ENCODE measurements around the gene PDCD4. TPM values are rescaled to one million over a fixed set of nuclear protein-coding genes. Genes with fewer than 3 reads are reported as not detected.

PDCD4 gene
- total and polyA plus RNA-seq, 2 of the 13 experiments (the other 11 are each of a cell fraction or from before 2014, with no cell fraction given): 22.8 to 56.2 TPM

DNA sequence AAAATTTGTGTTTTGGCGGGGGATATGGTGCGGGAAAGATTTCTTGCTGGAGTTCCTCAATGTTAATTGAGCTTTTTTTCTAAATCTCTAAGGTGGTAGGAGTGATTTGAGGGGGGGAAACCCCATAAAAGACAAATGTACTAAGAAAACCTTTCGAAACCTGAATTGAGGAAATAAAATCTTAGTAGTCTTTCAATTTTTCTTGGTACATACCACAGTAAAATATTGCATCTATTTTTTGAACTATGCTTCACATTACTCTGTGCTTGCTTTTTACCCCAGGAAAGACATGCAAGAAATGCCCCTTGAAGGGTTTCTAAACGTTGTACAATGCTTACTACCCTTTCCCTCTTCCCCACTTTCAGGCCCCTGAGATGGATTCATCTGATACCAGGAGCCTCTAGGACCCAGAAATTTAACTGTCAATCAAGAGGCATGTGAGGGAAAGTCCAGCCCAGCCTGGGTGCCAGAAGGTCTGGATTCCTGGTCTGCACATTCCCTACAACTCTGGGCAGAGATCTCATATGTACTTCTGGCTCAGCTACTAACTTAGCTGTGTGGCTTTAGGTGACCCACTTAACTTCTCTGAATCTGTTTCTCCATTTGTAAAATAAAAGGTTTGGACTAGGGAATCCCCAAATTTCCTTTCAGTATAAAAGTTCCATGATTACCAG lies 5.8 kb upstream of the PDCD4 start:
- Histone ChIP-seq H3K4me3 (replicated peaks in 1 of 3; ENCODE audit: insufficient read depth in 1 of 3, low read depth in 2 of 3, low read length in 3 of 3) (no peak overlapping the region), H3K4me1 (ENCODE audit: insufficient read depth, low read length) (peaks cover 53% of the 10 kb centered on the region), H3K4me2 (ENCODE audit: low read depth, low read length) (no peak overlapping the region), H3K27ac (ENCODE audit: extremely low read length, insufficient read depth, low read length) (no peak overlapping the region), H3K9me3 (ENCODE audit: low read length) (no peaks in the 10 kb centered on the region), H4K20me1 (ENCODE audit: insufficient read depth, low read length) (no peaks in the 10 kb centered on the region), H3K79me2 (ENCODE audit: insufficient read depth, low read length) (no peaks in the 10 kb centered on the region), H2AFZ (ENCODE audit: low read length) (no peak overlapping the region), H3K27me3 (ENCODE audit: control insufficient read depth in 1 of 2, insufficient read depth in 2 of 2, low read length in 2 of 2) (no peaks in the 10 kb centered on the region), H3K9ac (ENCODE audit: insufficient read depth, low read depth, low read length) (no peak overlapping the region), H3K36me3 (replicated peaks in 1 of 2; ENCODE audit: control insufficient read depth in 1 of 2, insufficient read depth in 2 of 2, low read length in 2 of 2) (no peaks in the 10 kb centered on the region)
- ATAC-seq (peak; percentile 33; the same call in 2 of the 3 replicates), FAIRE-seq (no peak), DNase-seq (ENCODE audit: low spot score) (no peak)
- in situ Hi-C loops (cut with HindIII; ENCODE audit: extremely low pct_ligation_motif_present, low pct_unique_long_range_greater_than_20kb): no loop called here
- CTCF ChIA-PET (ENCODE audit: low intra/inter-chr PET ratio, low total read pairs): no interaction called here
- intact Hi-C loops (cut with micrococcal nuclease; ENCODE audit: unreplicated experiment): no loop called here
- TF ChIP-seq ZNF768 (CRISPR knock-in tag; IDR thresholded peaks at IDR 0.05): peak; percentile 85; the same call in 1 of the 2 replicates
- TF ChIP-seq, protein P1, sequence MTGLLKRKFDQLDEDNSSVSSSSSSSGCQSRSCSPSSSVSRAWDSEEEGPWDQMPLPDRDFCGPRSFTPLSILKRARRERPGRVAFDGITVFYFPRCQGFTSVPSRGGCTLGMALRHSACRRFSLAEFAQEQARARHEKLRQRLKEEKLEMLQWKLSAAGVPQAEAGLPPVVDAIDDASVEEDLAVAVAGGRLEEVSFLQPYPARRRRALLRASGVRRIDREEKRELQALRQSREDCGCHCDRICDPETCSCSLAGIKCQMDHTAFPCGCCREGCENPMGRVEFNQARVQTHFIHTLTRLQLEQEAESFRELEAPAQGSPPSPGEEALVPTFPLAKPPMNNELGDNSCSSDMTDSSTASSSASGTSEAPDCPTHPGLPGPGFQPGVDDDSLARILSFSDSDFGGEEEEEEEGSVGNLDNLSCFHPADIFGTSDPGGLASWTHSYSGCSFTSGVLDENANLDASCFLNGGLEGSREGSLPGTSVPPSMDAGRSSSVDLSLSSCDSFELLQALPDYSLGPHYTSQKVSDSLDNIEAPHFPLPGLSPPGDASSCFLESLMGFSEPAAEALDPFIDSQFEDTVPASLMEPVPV (CRISPR knock-in tag; IDR thresholded peaks at IDR 0.05): no peak
- TF ChIP-seq ZNF543 (CRISPR knock-in tag; IDR thresholded peaks at IDR 0.05): no peak
- no peak for TF ChIP-seq MBNL3 (CRISPR knock-in tag; conservative IDR thresholded peaks at IDR 0.05)
- TF ChIP-seq, protein P2, sequence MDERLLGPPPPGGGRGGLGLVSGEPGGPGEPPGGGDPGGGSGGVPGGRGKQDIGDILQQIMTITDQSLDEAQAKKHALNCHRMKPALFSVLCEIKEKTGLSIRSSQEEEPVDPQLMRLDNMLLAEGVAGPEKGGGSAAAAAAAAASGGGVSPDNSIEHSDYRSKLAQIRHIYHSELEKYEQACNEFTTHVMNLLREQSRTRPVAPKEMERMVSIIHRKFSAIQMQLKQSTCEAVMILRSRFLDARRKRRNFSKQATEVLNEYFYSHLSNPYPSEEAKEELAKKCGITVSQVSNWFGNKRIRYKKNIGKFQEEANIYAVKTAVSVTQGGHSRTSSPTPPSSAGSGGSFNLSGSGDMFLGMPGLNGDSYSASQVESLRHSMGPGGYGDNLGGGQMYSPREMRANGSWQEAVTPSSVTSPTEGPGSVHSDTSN (CRISPR knock-in tag; IDR thresholded peaks at IDR 0.05): peak; percentile 72
- no peak for TF ChIP-seq ZBTB1 (CRISPR knock-in tag; IDR thresholded peaks at IDR 0.05; ENCODE audit: borderline replicate concordance)
- TF ChIP-seq RCOR2 (CRISPR knock-in tag; IDR thresholded peaks at IDR 0.05): no peak
- TF ChIP-seq KDM1A (CRISPR knock-in tag; IDR thresholded peaks at IDR 0.05): 0 out of 2 replicates have a peak, but pooled peaks have one; percentile 43
- TF ChIP-seq, protein P3, sequence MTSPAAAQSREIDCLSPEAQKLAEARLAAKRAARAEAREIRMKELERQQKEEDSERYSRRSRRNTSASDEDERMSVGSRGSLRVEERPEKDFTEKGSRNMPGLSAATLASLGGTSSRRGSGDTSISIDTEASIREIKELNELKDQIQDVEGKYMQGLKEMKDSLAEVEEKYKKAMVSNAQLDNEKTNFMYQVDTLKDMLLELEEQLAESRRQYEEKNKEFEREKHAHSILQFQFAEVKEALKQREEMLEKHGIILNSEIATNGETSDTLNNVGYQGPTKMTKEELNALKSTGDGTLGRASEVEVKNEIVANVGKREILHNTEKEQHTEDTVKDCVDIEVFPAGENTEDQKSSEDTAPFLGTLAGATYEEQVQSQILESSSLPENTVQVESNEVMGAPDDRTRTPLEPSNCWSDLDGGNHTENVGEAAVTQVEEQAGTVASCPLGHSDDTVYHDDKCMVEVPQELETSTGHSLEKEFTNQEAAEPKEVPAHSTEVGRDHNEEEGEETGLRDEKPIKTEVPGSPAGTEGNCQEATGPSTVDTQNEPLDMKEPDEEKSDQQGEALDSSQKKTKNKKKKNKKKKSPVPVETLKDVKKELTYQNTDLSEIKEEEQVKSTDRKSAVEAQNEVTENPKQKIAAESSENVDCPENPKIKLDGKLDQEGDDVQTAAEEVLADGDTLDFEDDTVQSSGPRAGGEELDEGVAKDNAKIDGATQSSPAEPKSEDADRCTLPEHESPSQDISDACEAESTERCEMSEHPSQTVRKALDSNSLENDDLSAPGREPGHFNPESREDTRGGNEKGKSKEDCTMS (CRISPR knock-in tag; conservative IDR thresholded peaks at IDR 0.05): no peak
- TF ChIP-seq TEAD3 (CRISPR knock-in tag; optimal IDR thresholded peaks at IDR 0.05; ENCODE audit: borderline replicate concordance): peak; percentile 56
- peak; percentile 69; the same call in 1 of the 2 replicates for TF ChIP-seq ZMYM3 (CRISPR knock-in tag; IDR thresholded peaks at IDR 0.05)
- TF ChIP-seq ZEB1 (IDR thresholded peaks at IDR 0.05; ENCODE audit: insufficient replicate concordance, low read depth): no peak
- TF ChIP-seq ZFX (CRISPR knock-in tag; IDR thresholded peaks at IDR 0.05; ENCODE audit: low read depth): no peak
- no peak for TF ChIP-seq ZNF614 (CRISPR knock-in tag; IDR thresholded peaks at IDR 0.05; ENCODE audit: borderline replicate concordance)
- WGBS (ENCODE audit: low lambda C conversion rate): 65% methylated on average over 4 of the region's 4 CpGs
- no TSS peak for BruUV-seq (replicated peaks)
- POLR2A ChIA-PET: interaction anchor here (1.1 to 1.5 kb wide), 2 partner anchors 20 to 25 kb away, joined by 3 to 7 read pairs; no protein-coding TSS in a partner anchor
